Measurements from ENCODE around the gene UBE2F.
"Not testable (repeated sequence)": the region's sequence is repeated elsewhere in the genome, so short reads cannot be mapped to it uniquely, and the experiment has no call there.

UBE2F gene

GRCh38 chr2:238057696-238058575 lies 91.1 kb downstream of the UBE2F start:
- DNase-seq, result not testable (repeated sequence)

DNA sequence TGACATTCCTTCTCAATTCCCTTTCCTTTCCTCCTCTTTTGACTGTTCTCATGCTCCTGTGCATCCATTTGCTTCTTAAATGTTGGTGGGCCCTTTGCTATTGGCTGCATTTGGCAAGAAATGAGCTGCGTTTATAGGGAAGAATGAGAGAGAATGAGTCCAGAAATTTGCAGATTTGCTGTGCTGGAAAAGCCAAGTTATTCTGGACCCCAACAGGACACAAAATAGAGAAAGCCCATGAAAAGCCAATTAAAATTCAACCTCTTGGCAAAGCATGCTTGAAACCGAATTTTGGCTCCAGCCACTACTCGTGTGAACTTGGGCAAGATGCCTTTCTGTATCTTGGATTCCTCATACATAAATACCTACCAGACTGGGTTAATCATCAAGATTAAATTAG lies 92.7 kb downstream of the UBE2F start:
- no peak for DNase-seq

DNA sequence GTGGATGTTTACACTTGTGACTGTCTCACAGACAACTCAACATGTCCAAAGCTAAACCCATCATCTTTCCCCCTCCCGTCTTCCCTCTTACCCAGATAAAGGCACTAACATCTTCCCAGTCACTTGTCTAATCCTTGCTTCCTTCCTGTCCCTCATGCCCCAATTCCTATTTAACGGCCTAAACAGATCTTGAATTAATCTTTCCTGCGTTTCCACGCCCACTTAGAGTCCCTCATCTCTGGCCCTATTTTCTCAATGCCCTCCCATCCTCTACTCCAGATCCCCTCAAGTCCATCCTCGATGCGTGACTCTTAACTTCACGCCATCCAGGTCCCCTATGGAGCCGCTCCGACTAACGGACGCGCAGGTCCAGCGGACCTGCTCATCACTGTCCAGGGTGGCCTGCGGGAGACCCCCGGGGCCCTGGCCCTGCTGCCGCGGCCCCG lies 93.3 kb downstream of the UBE2F start:
- DNase-seq, result no peak

DNA sequence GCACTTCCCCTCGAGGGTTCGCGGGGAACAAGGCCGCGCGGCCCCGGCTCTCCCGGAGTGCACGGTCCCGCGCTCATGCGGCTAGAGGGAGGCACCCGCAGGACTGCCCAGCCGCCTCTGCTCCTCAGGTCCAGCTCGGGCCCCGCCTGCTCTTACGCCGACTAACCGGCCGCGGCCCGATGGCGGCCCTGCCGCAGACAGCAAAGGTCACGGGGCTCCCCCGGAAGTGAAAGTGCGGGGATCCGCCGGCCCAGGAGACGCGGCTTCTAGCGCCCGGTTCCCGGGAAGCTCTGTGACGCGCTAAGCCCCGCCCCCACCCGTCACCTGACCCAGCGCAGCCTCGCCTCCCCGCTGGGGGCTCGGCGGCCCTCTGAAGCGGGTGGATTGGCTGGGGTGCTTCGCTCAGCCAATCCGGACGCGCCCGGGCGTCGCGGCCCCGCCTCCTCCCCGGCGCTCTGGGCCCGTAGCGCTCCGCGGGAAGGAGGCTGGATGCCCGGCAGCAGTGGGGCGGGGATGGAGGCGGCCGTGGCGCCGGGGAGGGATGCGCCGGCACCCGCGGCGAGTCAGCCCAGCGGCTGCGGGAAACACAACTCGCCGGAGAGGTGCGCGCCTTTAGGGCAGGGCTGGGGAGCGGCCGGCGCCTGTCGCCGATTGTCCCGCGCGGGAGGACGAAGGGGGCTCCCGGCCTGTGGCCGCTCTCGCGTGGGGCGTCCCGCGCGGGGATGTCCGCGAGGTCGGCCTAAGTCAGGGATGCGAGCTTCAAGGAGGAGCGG lies 93.9 kb downstream of the UBE2F start, which contains the start of gene SCLY:
TSS of gene SCLY (plus strand) at position 460 of the 773 bp plus-strand sequence. CDS start at position 514, 54 bp downstream.
- peak; percentile 89 for DNase-seq

- no peak for DNase-seq
Measured at GRCh38 chr2:238061315-238062202, 94.7 kb downstream of the UBE2F start.

GRCh38 chr2:238063414-238064189 lies 96.8 kb downstream of the UBE2F start:
- DNase-seq, result no peak

GRCh38 chr2:238064376-238064775 lies 97.6 kb downstream of the UBE2F start:
- no peak for DNase-seq

- DNase-seq, result no peak
Measured at GRCh38 chr2:238065071-238065846, 98.4 kb downstream of the UBE2F start.

DNA sequence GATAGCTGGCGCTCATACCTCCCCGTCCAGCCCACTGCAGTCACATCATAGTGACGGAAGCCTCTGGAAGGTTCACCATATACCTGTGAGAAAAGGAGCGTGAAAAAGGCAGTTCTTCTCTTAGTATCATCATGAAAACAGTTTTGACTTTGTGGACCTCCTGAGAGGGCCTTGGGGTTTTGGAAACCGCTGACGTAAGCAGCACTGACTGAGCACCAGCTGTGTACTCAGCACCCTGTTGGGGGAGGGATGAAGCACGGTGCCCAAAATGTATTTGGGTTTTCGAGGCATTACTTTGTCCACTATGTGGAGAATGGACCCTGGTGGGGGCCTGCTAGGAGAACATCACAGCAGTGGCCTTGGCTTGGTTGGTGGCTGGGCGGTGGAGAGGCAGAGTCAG lies 99.4 kb downstream of the UBE2F start:
- DNase-seq, result no peak

DNA sequence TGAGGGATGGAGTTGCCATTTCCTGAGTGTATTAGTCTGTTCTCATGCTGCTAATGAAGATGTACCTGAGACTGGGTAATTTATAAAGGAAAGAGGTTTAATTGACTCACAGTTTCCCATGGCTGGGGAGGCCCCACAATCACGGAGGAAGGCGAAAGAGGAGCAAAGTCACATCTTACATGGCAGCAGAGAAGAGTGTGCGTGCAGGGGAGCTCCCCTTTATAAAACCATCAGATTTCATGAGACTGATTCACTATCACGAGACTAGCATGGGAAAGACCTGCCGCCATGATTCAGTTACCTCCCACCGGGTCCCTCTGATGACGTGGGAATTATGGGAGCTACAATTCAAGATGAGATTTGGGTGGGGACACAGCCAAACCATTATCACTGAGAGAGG lies 99.9 kb downstream of the UBE2F start:
- not testable (repeated sequence) for DNase-seq

DNA sequence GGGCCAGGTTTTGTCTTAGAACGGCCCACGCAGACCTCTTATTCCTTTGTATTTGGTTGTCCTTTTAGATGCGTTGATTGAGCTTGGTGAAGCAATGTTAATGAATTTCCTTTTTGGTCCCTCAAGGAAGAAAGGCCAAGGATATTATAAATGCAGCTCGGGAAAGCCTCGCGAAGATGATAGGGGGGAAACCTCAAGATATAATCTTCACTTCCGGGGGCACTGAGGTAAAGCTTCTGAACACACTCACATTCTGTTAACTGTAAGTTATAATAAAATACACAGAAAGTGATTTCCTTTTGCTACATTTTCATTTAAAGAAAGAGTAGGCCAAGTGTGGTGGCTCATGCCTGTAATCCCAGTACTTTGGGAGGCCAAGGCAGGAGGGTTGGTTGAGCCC lies 101.1 kb downstream of the UBE2F start:
- no peak for DNase-seq

GRCh38 chr2:238069021-238069709 lies 102.4 kb downstream of the UBE2F start:
- DNase-seq, result no peak

GRCh38 chr2:238069877-238070276 lies 103.1 kb downstream of the UBE2F start:
- no peak for DNase-seq

GRCh38 chr2:238075397-238075796 lies 108.6 kb downstream of the UBE2F start:
- no peak for DNase-seq

- DNase-seq, result no peak
Measured at GRCh38 chr2:238077292-238077691, 110.5 kb downstream of the UBE2F start.

- DNase-seq, result no peak
Measured at GRCh38 chr2:238079874-238080327, 113.1 kb downstream of the UBE2F start.

DNA sequence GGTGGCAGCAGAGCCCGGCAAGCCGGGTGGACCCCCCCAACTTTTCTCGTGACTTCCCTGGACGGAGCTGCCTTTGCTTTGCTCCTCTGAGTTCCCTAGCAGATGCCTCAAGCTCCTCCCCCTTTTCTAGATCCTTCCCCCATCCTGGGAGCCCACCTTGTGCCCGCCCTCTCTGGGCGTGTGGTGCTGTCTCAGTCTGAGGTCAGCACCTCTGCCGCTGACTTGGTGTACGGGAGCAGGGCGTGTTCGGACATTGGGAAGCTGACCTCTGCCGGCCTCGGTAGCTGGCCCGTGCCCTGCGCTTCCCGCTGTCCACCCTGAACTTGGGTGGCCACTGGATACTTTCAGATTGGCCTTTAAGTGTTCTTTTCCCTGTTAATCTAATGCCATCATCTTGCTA lies 113.7 kb downstream of the UBE2F start:
- DNase-seq, result no peak

GRCh38 chr2:238081150-238081549 lies 114.3 kb downstream of the UBE2F start:
- DNase-seq, result no peak

DNA sequence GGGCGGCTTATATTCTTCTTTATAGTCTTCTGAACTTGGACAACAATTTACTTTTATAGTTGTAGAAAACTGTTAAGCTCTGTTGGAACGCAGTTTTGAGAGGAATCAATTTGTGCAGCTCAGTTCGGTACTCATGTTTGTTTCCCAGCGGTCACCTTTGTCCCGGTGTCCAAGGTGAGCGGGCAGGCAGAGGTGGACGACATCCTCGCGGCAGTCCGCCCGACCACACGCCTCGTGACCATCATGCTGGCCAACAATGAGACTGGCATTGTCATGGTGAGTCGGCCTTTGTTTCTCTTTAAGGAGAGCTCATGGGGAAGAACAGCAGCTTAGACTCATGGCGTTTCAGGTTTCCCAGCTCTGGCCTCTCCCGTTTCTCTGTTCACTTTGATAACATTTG lies 114.7 kb downstream of the UBE2F start:
- no peak for DNase-seq

DNA sequence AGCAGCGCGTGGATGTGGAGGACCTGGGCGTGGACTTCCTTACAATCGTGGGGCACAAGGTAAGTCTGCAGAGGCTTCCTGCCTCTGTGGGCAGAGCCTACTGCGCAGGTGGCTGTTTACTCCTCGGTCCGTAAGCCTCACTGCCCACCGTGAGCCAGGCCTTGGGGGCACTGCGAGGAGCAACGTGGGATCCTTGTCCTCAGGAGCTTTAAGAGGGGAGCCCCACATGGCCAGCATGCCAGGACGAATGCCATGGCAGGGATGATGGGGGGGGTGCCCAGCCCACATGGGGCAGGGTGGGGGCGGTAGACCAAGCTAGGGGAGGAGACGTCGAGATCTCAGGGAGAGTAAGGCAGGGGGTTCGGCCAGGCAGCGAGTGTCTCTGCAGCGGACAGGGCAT lies 115.3 kb downstream of the UBE2F start:
- no peak for DNase-seq
